Ovary (tissue), 9 donors: Measurements from ENCODE around the gene PHKB. TPM values are rescaled to one million over a fixed set of nuclear protein-coding genes. Genes with fewer than 3 reads are reported as not detected.
A peak's percentile ranks its signal among the peaks of the same experiment; 100 is the strongest.

Experiments
- DNase-seq, 5 donors: peaks; one replicate each; pipeline ENCODE4 v3.0.0-alpha.2; 2019 to 2020
- H3K27ac ChIP-seq, 2 donors: fragments of 200-600 bp; one replicate each; pipeline versions ENCODE4 v1.5.1 to v1.8.0; 2019 to 2022
- H3K27me3 ChIP-seq: fragments of 200-600 bp; one replicate; pipeline ENCODE4 v1.8.0; 2022
- H3K36me3 ChIP-seq: fragments of 200-600 bp; sonication (generic); one replicate; pipeline ENCODE4 v1.5.1; 2019
- H3K4me1 ChIP-seq: one replicate; pipeline ENCODE4 v1.8.1; 2013; ENCODE audit warnings: mild to moderate bottlenecking, moderate library complexity; ENCODE audit not compliant: insufficient read depth
- H3K4me3 ChIP-seq: fragments of 200-600 bp; sonication (generic); one replicate; pipeline ENCODE4 v1.5.1; 2017
- H3K9me3 ChIP-seq, 2 donors: fragments of 200-600 bp in 1 of 2; sonication (generic) in 1 of 2; one replicate each; pipeline versions ENCODE4 v1.5.1 to v1.8.1; 2013 to 2019; ENCODE audit warnings: mild to moderate bottlenecking in 1 of 2, moderate library complexity in 1 of 2
- CTCF ChIP-seq, 3 donors: fragments of 450-650 bp in 2 of 3; fragments of 200-600 bp in 1 of 3; IDR thresholded peaks; one replicate each; pipeline versions ENCODE4 v1.5.1 to v1.8.0; 2016 to 2022; ENCODE audit warnings: antibody characterized with exemption in 3 of 3, mild to moderate bottlenecking in 1 of 3
- EP300 ChIP-seq: sonication (generic); formaldehyde crosslinking; IDR thresholded peaks from one replicate; pipeline ENCODE4 v1.6.1; 2017; ENCODE audit warnings: antibody characterized with exemption
- POLR2A ChIP-seq: fragments of 450-650 bp; IDR thresholded peaks from one replicate; pipeline ENCODE4 v1.6.1; 2017; ENCODE audit warnings: antibody characterized with exemption, mild to moderate bottlenecking, moderate library complexity
- WGBS, 3 donors: extraction: QIAGEN DNeasy Blood & Tissue Kit in 1 of 3; methylation state at CpG; one replicate each; pipeline versions ENCODE4 v1.1.5 to v1.1.7; 2013 to 2017; 5-methylcytosine and 5-hydroxymethylcytosine counted together
- intact Hi-C, 4 donors: fragments of 100-400 bp; cut with DNase I; formaldehyde crosslinking; loops; one replicate each; pipeline versions ENCODE4 v1.11.0 to v1.15.1; 2022 to 2023
- polyA plus RNA-seq, 2 donors: library from polyadenylated mRNA; stranded (reverse); fragments of 200-250 nt in 1 of 2; fragments of 350-450 nt in 1 of 2; fragmentation: Illumina TruSeq in 1 of 2; extraction: RNeasy Lipid Tissue Mini Kit (QIAGEN cat#74804) in 1 of 2; gene quantifications; one replicate each; pipeline ENCODE4 v1.2.3, GENCODE V29; 2013 to 2014
- total RNA-seq, 7 donors: library from RNA; depleted of rRNA in 2 of 7; stranded (reverse); fragments of >200 nt in 2 of 7; fragmentation: NEBNext Ultra II Directional in 3 of 7; extraction: Animal tissue kit (Norgen Biotek cat#: 25700) in 3 of 7; gene quantifications; one replicate each; pipeline versions ENCODE4 v1.1.0 to v1.2.4, GENCODE V29; 2016 to 2023
- donor health status: DM: no; HTN: no; CAD: no; lungs with moderate emphysema.
- donor health status: DM: no; HTN: no; CAD: no.
- donor health status: Bipolar disorder and iron deficiency.
- donor health status: DM: yes; HTN: yes; CAD: no.
- donor health status: DM: no; HTN: no; CAD: no.
- donor health status: DM: yes; HTN: yes; CAD: no.

The PHKB gene
- total and polyA plus RNA-seq, 9 donors, result 16.5 to 86.6 (median 59.4) TPM

GRCh38 chr16:47492036-47492427 lies 30.9 kb downstream of the PHKB start:
- 52 to 64% (median 53%) methylated on average over 1 of the region's 1 CpG for WGBS, 3 donors

DNA sequence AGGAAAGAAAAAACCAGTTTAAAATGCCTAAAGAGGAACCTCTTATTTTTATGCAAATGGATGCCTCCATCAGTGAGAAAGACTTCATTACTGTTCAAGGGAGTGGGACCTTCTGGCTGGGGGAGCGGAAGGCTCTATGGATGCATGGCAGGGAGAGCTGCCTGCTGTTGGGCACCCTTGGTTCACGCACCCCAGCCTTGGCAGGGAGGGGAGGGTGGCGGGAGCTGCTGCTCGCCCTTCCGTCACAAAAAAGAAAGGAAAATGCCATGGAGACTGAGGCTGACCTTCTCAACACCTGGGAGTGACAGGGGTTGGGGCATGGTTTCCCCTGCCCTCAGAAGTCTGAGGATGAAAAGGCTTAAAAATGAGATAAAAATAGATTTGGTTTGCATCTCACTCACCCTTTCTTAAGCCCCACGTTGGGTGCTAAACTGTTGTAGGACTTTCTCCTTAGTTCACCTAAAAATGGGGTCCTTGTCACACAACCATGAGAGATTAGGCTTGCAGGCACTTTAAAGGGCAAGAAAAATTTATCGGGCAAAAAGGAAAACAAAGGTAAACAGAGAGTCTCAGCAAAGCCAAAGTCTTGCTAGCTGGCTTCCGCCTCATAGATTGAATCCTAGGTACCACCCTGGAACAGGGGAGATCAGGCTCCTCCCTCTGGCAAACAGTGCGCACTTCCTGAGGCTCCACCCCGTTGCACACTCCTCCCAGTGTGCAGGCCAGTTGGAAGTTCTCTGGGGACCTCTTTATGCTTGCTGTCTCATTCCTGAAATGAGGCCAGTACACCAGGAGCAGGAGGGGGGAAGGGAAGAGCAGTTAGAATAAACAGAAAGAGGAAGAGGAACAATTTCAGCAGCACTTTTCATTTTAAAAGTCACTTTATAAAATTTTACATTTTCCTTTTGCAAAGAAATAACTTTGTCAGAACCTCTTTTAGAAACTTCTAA lies 31.6 kb downstream of the PHKB start:
- DNase-seq, result peak in 4 of 5 donors; percentile 20 to 41 (median 29)
- TF ChIP-seq CTCF (IDR thresholded peaks at IDR 0.05), result no peak
- TF ChIP-seq EP300, result no peak
- TF ChIP-seq POLR2A, result no peak
- intact Hi-C loops, result no loop called here
- Histone ChIP-seq H3K27me3 (no peaks in the 10 kb centered on the region), H3K4me3 (no peak overlapping the region), H3K9me3 (peaks cover 0 to 4% of the 10 kb centered on the region in 2 donors), H3K36me3 (no peaks in the 10 kb centered on the region), H3K4me1 (no peaks in the 10 kb centered on the region), H3K27ac (no peak overlapping the region)
- WGBS, 3 donors, result 83 to 88% (median 88%) methylated on average over 10 of the region's 10 CpGs

More at GRCh38 chr16:47492036-47492427, 30.9 kb downstream of the PHKB start:
- intact Hi-C loops, result no loop called here
- H3K27ac ChIP-seq, result no peak overlapping the region
- no peak for DNase-seq
- TF ChIP-seq EP300 (no peak), POLR2A (no peak), CTCF (IDR thresholded peaks at IDR 0.05) (no peak)
- H3K4me3 ChIP-seq, result no peak overlapping the region
- no peaks in the 10 kb centered on the region for H3K27me3 ChIP-seq
- H3K4me1 ChIP-seq, result no peaks in the 10 kb centered on the region
- no peaks in the 10 kb centered on the region for H3K36me3 ChIP-seq
- H3K9me3 ChIP-seq, result peaks cover 0 to 4% of the 10 kb centered on the region in 2 donors

GRCh38 chr16:47493381-47494337 lies 32.5 kb downstream of the PHKB start:
- Histone ChIP-seq H3K9me3 (peaks cover 0 to 4% of the 10 kb centered on the region in 2 donors), H3K27ac (no peak overlapping the region), H3K4me3 (no peak overlapping the region), H3K36me3 (no peaks in the 10 kb centered on the region), H3K4me1 (no peaks in the 10 kb centered on the region), H3K27me3 (no peaks in the 10 kb centered on the region)
- 85 to 94% (median 87%) methylated on average over 9 of the region's 9 CpGs for WGBS, 3 donors
- no peak for DNase-seq
- intact Hi-C loops, result no loop called here
- TF ChIP-seq CTCF (IDR thresholded peaks at IDR 0.05), result no peak
- TF ChIP-seq POLR2A, result no peak
- no peak for TF ChIP-seq EP300

DNA sequence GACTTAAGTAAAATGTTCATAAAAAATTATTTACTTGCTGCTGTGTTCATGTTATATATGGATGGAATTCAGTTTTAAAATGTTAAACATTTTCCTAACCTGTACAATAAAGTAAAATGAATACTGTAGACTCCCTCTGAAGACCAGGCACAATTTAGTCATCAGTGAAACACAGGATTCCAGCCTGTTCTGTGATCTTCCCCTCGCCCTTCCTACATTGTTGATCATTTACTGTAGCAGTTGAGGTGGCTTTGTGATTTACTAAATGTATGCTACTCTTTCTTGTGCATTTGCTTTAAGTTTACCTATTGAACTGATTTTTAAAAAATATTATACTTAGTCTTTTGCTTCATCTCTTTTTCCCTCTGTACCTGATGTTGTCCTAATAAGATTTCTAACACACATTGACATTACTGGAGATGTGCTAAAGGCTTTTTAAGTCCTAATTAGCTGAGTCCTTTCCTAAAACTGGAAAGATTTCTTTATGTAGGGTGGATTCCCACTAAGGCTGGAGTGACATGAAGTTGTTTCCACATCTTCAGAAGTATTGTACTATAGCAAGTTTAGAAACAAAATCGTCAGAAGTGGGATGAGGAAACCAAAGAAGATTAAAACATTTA lies 38.1 kb downstream of the PHKB start:
- no peak overlapping the region for H3K4me3 ChIP-seq
- H3K27ac ChIP-seq, result no peak overlapping the region
- 96 to 98% (median 98%) methylated on average over 2 of the region's 2 CpGs for WGBS, 3 donors
- no peaks in the 10 kb centered on the region for H3K4me1 ChIP-seq
- no peaks in the 10 kb centered on the region for H3K36me3 ChIP-seq
- no peak for DNase-seq
- TF ChIP-seq POLR2A (no peak), EP300 (no peak), CTCF (IDR thresholded peaks at IDR 0.05) (no peak)
- intact Hi-C loops, result no loop called here
- no peaks in the 10 kb centered on the region for H3K27me3 ChIP-seq
- no peaks in the 10 kb centered on the region for H3K9me3 ChIP-seq
